ENCODE data around the gene CORO6. TPM values are rescaled to one million over a fixed set of nuclear protein-coding genes. Genes with fewer than 3 reads are reported as not detected.
A peak's percentile ranks its signal among the peaks of the same experiment; 100 is the strongest.

The CORO6 gene
- total and polyA plus RNA-seq, 2 experiments from 2014 or later, result 3.7 to 6.5 TPM

DNA sequence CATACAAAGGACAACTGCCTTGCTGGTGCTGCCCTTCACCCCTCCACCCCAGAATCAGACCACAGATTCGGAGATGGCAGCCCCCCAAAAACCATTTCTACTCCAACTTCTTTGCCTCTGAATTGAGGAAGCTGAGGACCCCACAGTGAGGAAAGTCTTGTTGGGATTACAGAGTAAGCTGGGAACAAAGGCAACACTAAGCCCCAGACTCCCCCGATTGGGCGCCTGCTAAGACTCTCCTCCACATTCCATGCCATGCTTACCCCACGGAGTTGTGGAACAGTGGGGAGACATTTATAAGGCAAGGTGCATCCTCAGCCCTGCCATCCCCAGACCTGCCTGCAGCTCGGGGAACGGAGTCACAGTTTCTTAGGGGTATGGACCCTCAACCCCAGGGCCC is 35.1 kb downstream of the CORO6 start:
- H2AFZ ChIP-seq, result no peak overlapping the region
- peaks cover 13% of the 10 kb centered on the region; the same call in 1 of the 2 replicates for H3F3A ChIP-seq (ENCODE audit: insufficient read depth)
- H3K9me3 ChIP-seq (ENCODE audit: low read depth), result no peaks in the 10 kb centered on the region
- no peaks in the 10 kb centered on the region for H3K36me3 ChIP-seq (ENCODE audit: low read depth)
- peak overlapping the region; percentile 95 for H3K4me2 ChIP-seq (ENCODE audit: unreplicated experiment)
- peaks cover 29% of the 10 kb centered on the region for H3K4me1 ChIP-seq (ENCODE audit: insufficient read depth)
- H3K9ac ChIP-seq, result peak overlapping the region; percentile 81
- peak overlapping the region; percentile 56 for H3K27ac ChIP-seq
- in situ Hi-C loops (cut with MboI), result no loop called here
- peak overlapping the region; percentile 94 for H3K4me3 ChIP-seq
- H4K20me1 ChIP-seq (ENCODE audit: insufficient read depth), result peaks cover 3% of the 10 kb centered on the region; the same call in 1 of the 2 replicates
- 73% methylated on average over 6 of the region's 6 CpGs for WGBS, 2 experiments (ENCODE audit: low coverage in 1 of 2, low lambda C conversion rate in 2 of 2, missing lambda C conversion rate in 2 of 2)
- no peak for DNase-seq
- H3K9me2 ChIP-seq (ENCODE audit: insufficient read depth), result no peaks in the 10 kb centered on the region
- H3K79me2 ChIP-seq (ENCODE audit: insufficient read depth), result peaks cover 63% of the 10 kb centered on the region
- TF ChIP-seq EZH2 (IDR thresholded peaks at IDR 0.05; ENCODE audit: insufficient read depth, poor library complexity, severe bottlenecking), result no peak
- TF ChIP-seq EZH2phosphoT487 (IDR thresholded peaks at IDR 0.05; ENCODE audit: insufficient read depth, low read depth), result no peak
- H3K27me3 ChIP-seq (replicated peaks; ENCODE audit: insufficient read depth), result no peaks in the 10 kb centered on the region

DNA sequence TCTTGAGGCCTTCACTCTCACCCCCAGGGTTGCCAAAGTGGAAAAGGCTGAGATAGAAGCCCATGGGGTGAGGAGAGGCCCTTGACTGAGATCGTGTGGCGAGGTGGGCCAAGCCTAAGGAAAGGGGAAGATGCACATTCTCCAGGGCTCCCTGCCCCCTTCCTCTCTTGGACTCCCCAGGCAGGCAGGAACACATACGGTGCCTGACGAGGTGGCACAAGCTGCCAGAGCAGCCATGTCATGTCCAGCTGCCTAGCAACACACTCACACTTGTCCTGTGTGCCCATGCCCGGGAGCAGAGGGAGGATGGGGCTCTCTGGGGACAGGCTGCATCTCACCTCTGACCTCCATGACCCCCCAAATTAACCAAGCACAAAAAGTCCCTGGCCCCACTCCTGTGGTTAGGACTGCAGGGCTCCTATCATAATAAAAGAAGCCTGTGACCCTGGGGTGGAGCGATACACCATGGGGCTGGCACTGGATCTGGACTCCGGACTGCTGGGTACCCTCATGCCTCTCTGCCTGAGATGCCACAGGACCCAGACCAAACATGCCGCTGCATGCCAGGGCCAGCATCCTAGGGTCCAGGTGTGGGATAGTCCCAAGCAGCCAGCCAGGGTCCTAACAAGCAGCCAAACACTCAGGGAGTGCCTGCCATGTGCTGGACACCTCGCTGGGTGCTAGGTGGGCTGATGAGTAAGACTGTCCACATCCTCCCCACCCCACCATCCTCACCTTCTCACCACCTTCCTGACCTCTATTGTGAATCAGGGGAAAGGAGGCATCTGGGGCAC is 35.8 kb downstream of the CORO6 start:
- Histone ChIP-seq H3K4me1 (ENCODE audit: insufficient read depth) (peaks cover 22% of the 10 kb centered on the region), H3K79me2 (ENCODE audit: insufficient read depth) (peaks cover 69% of the 10 kb centered on the region), H3K36me3 (ENCODE audit: low read depth) (no peaks in the 10 kb centered on the region; the same call in 1 of the 2 replicates), H3K27me3 (replicated peaks; ENCODE audit: insufficient read depth) (no peaks in the 10 kb centered on the region), H2AFZ (no peak overlapping the region), H3K4me2 (ENCODE audit: unreplicated experiment) (no peak overlapping the region), H4K20me1 (ENCODE audit: insufficient read depth) (peaks cover 3% of the 10 kb centered on the region; the same call in 1 of the 2 replicates), H3K27ac (no peak overlapping the region), H3K9me2 (ENCODE audit: insufficient read depth) (no peaks in the 10 kb centered on the region), H3F3A (ENCODE audit: insufficient read depth) (peaks cover 6% of the 10 kb centered on the region; the same call in 1 of the 2 replicates), H3K9me3 (ENCODE audit: low read depth) (no peaks in the 10 kb centered on the region), H3K4me3 (no peak overlapping the region), H3K9ac (peak overlapping the region; percentile 81; the same call in 1 of the 2 replicates)
- in situ Hi-C loops (cut with MboI), result no loop called here
- no peak for DNase-seq
- WGBS, 2 experiments (ENCODE audit: low coverage in 1 of 2, low lambda C conversion rate in 2 of 2, missing lambda C conversion rate in 2 of 2), result 85 to 93% methylated on average over 9 of the region's 9 CpGs
- TF ChIP-seq EZH2phosphoT487 (IDR thresholded peaks at IDR 0.05; ENCODE audit: insufficient read depth, low read depth), result no peak
- no peak for TF ChIP-seq EZH2 (IDR thresholded peaks at IDR 0.05; ENCODE audit: insufficient read depth, poor library complexity, severe bottlenecking)

DNA sequence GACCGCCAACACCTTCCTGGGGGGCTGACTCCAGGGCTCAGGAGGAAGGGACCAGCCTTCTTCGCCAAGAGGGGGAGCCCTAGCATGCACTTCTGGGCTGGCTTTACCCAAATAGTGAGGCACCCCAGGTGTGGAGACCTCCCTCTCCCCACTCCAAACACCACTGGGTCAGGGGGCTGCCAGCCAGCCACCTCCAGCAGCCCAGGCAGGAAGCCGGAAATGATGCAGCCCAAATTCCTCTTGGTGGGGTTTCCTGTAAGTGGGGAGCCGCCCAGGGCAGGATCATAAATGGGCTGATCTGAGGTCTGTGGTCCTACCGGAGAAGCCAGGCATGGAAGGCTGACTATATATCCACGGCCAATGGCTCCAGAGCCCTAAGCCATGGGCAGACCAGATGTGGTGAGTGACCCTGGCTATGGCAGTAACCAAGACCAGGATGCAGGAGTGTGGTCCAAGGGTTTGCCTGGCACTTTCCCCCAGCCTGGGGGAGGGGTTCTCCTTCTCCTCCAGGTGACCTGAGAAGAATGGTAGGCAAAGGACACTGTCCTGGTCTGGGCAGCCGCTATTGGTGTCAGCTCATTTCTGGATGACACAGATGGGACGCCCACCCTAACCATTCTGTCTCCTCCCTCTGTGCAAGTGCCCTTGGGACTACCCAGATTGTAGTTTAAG is 37.5 kb downstream of the CORO6 start:
- 77 to 78% methylated on average over 8 of the region's 8 CpGs for WGBS, 2 experiments (ENCODE audit: low coverage in 1 of 2, low lambda C conversion rate in 2 of 2, missing lambda C conversion rate in 2 of 2)
- TF ChIP-seq EZH2phosphoT487 (IDR thresholded peaks at IDR 0.05; ENCODE audit: insufficient read depth, low read depth) (no peak), EZH2 (IDR thresholded peaks at IDR 0.05; ENCODE audit: insufficient read depth, poor library complexity, severe bottlenecking) (no peak)
- H3K4me3 ChIP-seq, result no peak overlapping the region
- H3K27ac ChIP-seq, result no peak overlapping the region
- H3K9me3 ChIP-seq (ENCODE audit: low read depth), result no peaks in the 10 kb centered on the region
- no peak overlapping the region for H3K4me2 ChIP-seq (ENCODE audit: unreplicated experiment)
- H3K9me2 ChIP-seq (ENCODE audit: insufficient read depth), result no peaks in the 10 kb centered on the region
- no peaks in the 10 kb centered on the region for H3K27me3 ChIP-seq (replicated peaks; ENCODE audit: insufficient read depth)
- no peaks in the 10 kb centered on the region for H3F3A ChIP-seq (ENCODE audit: insufficient read depth)
- peaks cover 69% of the 10 kb centered on the region for H3K79me2 ChIP-seq (ENCODE audit: insufficient read depth)
- peaks cover 3% of the 10 kb centered on the region; the same call in 1 of the 2 replicates for H4K20me1 ChIP-seq (ENCODE audit: insufficient read depth)
- no peaks in the 10 kb centered on the region; the same call in 1 of the 2 replicates for H3K36me3 ChIP-seq (ENCODE audit: low read depth)
- H3K9ac ChIP-seq, result no peak overlapping the region
- in situ Hi-C loops (cut with MboI), result no loop called here
- H3K4me1 ChIP-seq (ENCODE audit: insufficient read depth), result peaks cover 17% of the 10 kb centered on the region
- no peak for DNase-seq
- no peak overlapping the region for H2AFZ ChIP-seq

DNA sequence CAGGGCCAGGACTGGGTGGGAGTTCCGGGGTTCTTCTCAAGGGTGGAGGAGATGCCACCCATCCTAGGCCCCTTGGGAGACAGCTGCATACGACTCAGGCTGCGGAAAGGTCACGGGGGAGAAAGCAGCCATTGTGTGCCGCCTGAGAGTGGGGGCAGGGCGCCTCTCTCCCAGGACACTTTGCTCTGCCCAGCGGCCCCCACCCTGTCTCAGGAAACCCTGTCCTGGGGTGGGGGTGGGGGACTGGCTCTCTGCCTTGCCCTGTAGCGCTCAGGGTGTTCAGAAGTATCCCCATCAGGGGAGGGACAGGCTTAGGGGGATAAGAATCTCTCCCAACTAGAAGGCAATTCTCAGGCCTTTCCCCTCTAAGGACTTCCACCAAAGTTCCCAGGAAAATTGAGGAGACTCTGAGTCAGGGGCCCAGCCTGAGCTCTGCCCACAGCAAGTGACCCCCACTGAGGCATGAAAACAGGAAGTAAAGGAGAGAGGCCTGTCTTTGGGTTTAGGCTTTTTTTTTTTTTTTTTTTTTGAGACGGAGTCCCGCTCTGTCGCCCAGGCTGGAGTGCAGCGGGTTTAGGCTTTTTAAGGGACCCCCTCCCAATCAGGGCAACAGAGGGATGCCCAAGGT is 38.1 kb downstream of the CORO6 start:
- in situ Hi-C loops (cut with MboI), result no loop called here
- no peak overlapping the region for H3K9ac ChIP-seq
- H3K79me2 ChIP-seq (ENCODE audit: insufficient read depth), result peaks cover 69% of the 10 kb centered on the region
- H3K4me2 ChIP-seq (ENCODE audit: unreplicated experiment), result no peak overlapping the region
- H3K4me1 ChIP-seq (ENCODE audit: insufficient read depth), result peaks cover 12% of the 10 kb centered on the region
- no peak for DNase-seq
- no peaks in the 10 kb centered on the region for H3F3A ChIP-seq (ENCODE audit: insufficient read depth)
- H4K20me1 ChIP-seq (ENCODE audit: insufficient read depth), result peaks cover 3% of the 10 kb centered on the region; the same call in 1 of the 2 replicates
- no peak overlapping the region for H3K4me3 ChIP-seq
- H3K27ac ChIP-seq, result no peak overlapping the region
- H3K9me3 ChIP-seq (ENCODE audit: low read depth), result no peaks in the 10 kb centered on the region
- H3K9me2 ChIP-seq (ENCODE audit: insufficient read depth), result no peaks in the 10 kb centered on the region
- no peaks in the 10 kb centered on the region for H3K27me3 ChIP-seq (replicated peaks; ENCODE audit: insufficient read depth)
- 90 to 93% methylated on average over 12 of the region's 12 CpGs for WGBS, 2 experiments (ENCODE audit: low coverage in 1 of 2, low lambda C conversion rate in 2 of 2, missing lambda C conversion rate in 2 of 2)
- TF ChIP-seq EZH2phosphoT487 (IDR thresholded peaks at IDR 0.05; ENCODE audit: insufficient read depth, low read depth), result no peak
- no peak for TF ChIP-seq EZH2 (IDR thresholded peaks at IDR 0.05; ENCODE audit: insufficient read depth, poor library complexity, severe bottlenecking)
- no peak overlapping the region for H2AFZ ChIP-seq
- H3K36me3 ChIP-seq (ENCODE audit: low read depth), result no peaks in the 10 kb centered on the region; the same call in 1 of the 2 replicates

Data from GM23248 (cell line).